ENCODE results near the gene BST2. TPM values are rescaled to one million over a fixed set of nuclear protein-coding genes. Genes with fewer than 3 reads are reported as not detected.

BST2 gene
- polyA plus RNA-seq, 1 donor = 31.4 TPM

DNA sequence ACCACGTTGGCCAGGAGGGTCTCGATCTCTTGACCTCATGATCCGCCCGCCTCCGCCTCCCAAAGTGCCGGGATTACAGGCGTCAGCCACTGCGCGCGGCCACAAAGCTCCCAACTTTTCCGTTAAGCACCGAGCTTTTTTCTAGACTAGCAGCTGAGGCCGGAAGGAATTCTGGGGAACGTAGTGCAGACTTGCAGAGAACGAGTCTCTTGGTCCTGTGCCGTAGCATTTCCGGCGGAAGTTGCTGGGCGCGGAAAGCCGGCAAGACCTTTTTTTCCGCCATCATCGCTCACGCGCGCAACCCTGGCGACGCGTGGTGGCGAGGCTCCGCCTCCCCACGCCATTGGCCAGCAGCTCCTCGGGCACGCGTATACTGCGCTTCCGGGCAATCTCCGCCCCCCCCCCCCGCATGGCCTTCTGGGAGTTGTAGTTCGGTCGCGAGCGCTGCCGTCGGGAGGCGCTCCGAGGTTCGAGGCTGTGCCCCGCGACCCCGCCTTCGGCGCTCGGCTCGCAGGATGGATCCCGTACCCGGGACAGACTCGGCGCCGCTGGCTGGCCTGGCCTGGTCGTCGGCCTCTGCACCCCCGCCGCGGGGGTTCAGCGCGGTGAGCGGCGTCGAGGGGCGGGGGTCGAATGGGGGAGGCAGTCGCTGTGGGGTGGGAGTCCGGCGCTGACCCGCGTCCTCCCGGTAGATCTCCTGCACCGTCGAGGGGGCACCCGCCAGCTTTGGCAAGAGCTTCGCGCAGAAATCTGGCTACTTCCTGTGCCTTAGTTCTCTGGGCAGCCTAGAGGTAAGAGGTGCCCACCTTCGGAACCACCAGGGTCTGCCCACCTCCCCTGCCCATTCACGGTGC is 14.4 kb upstream of the BST2 start, which contains the start of gene MVB12A:
TSS of gene MVB12A (plus strand) at position 427 of the 854 bp plus-strand sequence. CDS start at position 516, 89 bp downstream.
- Histone ChIP-seq H3K27me3 (ENCODE audit: control insufficient read depth, insufficient read depth, low read length) (peaks cover 2% of the 10 kb centered on the region), H3K9me3 (ENCODE audit: control insufficient read depth, low read depth, low read length) (no peaks in the 10 kb centered on the region), H3K4me3 (ENCODE audit: low read length) (peak within 1 kb of the TSS; percentile 75), H3K4me1 (ENCODE audit: control insufficient read depth, insufficient read depth, low read length) (peaks cover 5% of the 10 kb centered on the region), H3K27ac (ENCODE audit: low read length) (peak within 1 kb of the TSS; percentile 61), H3K36me3 (ENCODE audit: control insufficient read depth, insufficient read depth, low read length) (peaks cover 13% of the 10 kb centered on the region)
- WGBS (ENCODE audit: insufficient coverage, low lambda C conversion rate) = no CpG with 5 or more reads among the region's 85 CpGs
- peak; percentile 100 for DNase-seq

DNA sequence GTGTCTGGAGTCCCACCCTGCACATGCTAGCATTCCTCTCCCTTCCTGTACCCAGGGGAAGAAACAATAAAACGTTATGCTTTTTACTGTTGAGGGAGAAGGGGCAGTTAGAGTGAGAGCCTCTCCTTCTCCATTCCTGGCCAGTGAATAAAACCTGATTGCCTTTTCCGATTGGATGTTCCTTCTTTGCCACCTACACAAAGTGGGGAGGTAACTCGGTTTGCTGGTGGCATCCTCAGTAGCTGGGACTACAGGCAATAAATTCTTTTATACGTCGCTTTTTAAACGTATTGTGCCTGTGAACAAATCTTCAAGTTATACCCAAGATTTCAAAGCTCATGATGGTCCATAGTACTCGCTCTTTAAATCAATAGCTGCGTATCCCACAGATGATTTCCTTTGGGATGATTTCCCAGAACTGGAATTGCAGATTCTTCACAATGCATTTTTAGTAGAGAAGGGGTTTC is 13.8 kb upstream of the BST2 start:
- Histone ChIP-seq H3K36me3 (ENCODE audit: control insufficient read depth, insufficient read depth, low read length) (peaks cover 13% of the 10 kb centered on the region), H3K27me3 (ENCODE audit: control insufficient read depth, insufficient read depth, low read length) (peaks cover 4% of the 10 kb centered on the region), H3K9me3 (ENCODE audit: control insufficient read depth, low read depth, low read length) (no peaks in the 10 kb centered on the region), H3K4me1 (ENCODE audit: control insufficient read depth, insufficient read depth, low read length) (peaks cover 3% of the 10 kb centered on the region), H3K4me3 (ENCODE audit: low read length) (peak overlapping the region; percentile 47), H3K27ac (ENCODE audit: low read length) (peak overlapping the region; percentile 61)
- WGBS (ENCODE audit: insufficient coverage, low lambda C conversion rate) = no CpG with 5 or more reads among the region's 8 CpGs
- DNase-seq = no peak

DNA sequence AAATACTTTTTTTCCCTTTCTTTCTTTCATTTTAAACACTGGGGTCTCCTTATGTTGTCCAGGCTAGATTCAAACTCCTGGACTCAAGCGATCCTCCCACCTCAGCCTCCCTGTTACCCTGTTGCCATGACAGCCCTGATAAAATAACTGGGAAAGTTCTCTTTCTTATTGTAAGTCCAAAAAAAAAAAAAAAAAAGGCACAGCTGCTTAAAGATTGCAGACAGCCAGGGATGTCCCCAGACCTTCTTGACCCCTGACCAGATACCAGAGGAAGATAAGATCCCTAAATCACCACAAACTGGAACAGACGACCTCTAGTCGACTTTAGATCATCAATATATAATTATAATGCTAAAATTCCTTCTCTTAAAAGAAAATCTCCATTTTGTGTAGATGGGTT is 13.3 kb upstream of the BST2 start:
- H3K4me3 ChIP-seq (ENCODE audit: low read length) = no peak overlapping the region
- DNase-seq = no peak
- WGBS (ENCODE audit: insufficient coverage, low lambda C conversion rate) = no CpG with 5 or more reads among the region's 3 CpGs
- peaks cover 4% of the 10 kb centered on the region for H3K27me3 ChIP-seq (ENCODE audit: control insufficient read depth, insufficient read depth, low read length)
- no peaks in the 10 kb centered on the region for H3K9me3 ChIP-seq (ENCODE audit: control insufficient read depth, low read depth, low read length)
- peaks cover 10% of the 10 kb centered on the region for H3K36me3 ChIP-seq (ENCODE audit: control insufficient read depth, insufficient read depth, low read length)
- H3K27ac ChIP-seq (ENCODE audit: low read length) = no peak overlapping the region
- H3K4me1 ChIP-seq (ENCODE audit: control insufficient read depth, insufficient read depth, low read length) = peaks cover 3% of the 10 kb centered on the region

DNA sequence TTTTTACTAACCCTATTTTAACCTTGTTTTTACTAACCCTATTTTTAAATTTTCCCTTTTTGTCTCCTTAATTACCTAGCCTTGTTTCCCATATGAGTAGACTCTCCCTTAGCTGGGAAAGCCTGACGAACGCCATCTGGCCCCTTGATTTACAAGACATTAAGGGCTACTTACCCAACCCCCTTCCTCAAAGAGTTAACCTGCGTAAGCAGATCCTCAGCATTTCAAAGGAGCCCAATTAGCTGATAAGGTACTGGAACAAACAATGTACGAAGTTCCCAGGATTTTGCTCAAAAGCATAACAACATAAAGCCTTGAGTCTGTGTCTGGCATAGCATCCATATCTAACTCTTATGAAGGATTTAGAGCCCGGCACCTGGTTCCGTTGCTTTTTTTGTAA is 9.7 kb upstream of the BST2 start:
- Histone ChIP-seq H3K27ac (ENCODE audit: low read length) (no peak overlapping the region), H3K36me3 (ENCODE audit: control insufficient read depth, insufficient read depth, low read length) (no peaks in the 10 kb centered on the region), H3K4me1 (ENCODE audit: control insufficient read depth, insufficient read depth, low read length) (peaks cover 3% of the 10 kb centered on the region), H3K27me3 (ENCODE audit: control insufficient read depth, insufficient read depth, low read length) (peaks cover 4% of the 10 kb centered on the region), H3K9me3 (ENCODE audit: control insufficient read depth, low read depth, low read length) (no peaks in the 10 kb centered on the region), H3K4me3 (ENCODE audit: low read length) (no peak overlapping the region)
- WGBS (ENCODE audit: insufficient coverage, low lambda C conversion rate) = 0% methylated on average over 1 of the region's 6 CpGs
- no peak for DNase-seq

DNA sequence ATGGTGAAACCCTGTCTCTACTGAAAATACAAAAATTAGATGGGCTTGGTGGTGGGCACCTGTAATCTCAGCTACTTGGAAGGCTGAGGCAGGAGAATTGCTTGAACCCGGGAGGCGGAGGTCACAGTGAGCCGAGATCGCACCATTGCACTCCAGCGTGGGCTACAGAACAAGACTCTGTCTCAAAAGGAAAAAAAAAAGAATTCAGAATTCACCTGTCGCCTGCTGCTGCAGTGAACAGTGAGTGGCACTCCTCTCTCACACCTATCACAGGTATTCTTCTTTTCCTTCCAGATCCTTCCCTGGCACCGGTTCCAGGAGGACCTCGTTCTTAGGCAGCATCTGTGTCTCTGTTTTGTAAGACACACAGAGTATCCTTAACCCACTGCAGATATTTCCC is 8.7 kb upstream of the BST2 start:
- 100% methylated on average over 1 of the region's 8 CpGs for WGBS (ENCODE audit: insufficient coverage, low lambda C conversion rate)
- no peak for DNase-seq
- H3K36me3 ChIP-seq (ENCODE audit: control insufficient read depth, insufficient read depth, low read length) = no peaks in the 10 kb centered on the region
- no peaks in the 10 kb centered on the region for H3K9me3 ChIP-seq (ENCODE audit: control insufficient read depth, low read depth, low read length)
- no peak overlapping the region for H3K4me3 ChIP-seq (ENCODE audit: low read length)
- peaks cover 2% of the 10 kb centered on the region for H3K4me1 ChIP-seq (ENCODE audit: control insufficient read depth, insufficient read depth, low read length)
- no peak overlapping the region for H3K27ac ChIP-seq (ENCODE audit: low read length)
- peaks cover 4% of the 10 kb centered on the region for H3K27me3 ChIP-seq (ENCODE audit: control insufficient read depth, insufficient read depth, low read length)

DNA sequence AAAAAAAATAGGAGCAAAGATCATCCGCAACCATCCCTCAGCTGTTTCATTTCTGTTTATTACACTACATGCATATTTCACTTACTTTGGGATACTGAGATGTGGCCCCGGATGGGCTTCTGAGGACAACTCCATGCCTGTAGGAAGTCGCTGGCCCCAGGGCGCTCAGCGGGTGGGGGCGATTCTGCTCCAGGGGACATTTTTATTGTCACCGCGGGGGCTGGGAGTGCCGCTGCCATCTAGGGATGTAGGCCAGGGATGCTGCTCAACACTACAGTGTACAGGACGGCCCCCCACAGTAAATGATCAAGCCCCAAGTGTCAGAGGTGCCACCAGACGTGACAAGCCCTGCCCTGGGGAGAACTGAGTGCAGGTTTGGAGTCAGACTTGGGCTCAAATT is 6.4 kb upstream of the BST2 start:
- H3K27me3 ChIP-seq (ENCODE audit: control insufficient read depth, insufficient read depth, low read length) = peaks cover 4% of the 10 kb centered on the region
- no peak overlapping the region for H3K4me3 ChIP-seq (ENCODE audit: low read length)
- H3K27ac ChIP-seq (ENCODE audit: low read length) = no peak overlapping the region
- H3K4me1 ChIP-seq (ENCODE audit: control insufficient read depth, insufficient read depth, low read length) = no peaks in the 10 kb centered on the region
- DNase-seq = no peak
- no peaks in the 10 kb centered on the region for H3K9me3 ChIP-seq (ENCODE audit: control insufficient read depth, low read depth, low read length)
- no peaks in the 10 kb centered on the region for H3K36me3 ChIP-seq (ENCODE audit: control insufficient read depth, insufficient read depth, low read length)
- WGBS (ENCODE audit: insufficient coverage, low lambda C conversion rate) = no CpG with 5 or more reads among the region's 11 CpGs

DNA sequence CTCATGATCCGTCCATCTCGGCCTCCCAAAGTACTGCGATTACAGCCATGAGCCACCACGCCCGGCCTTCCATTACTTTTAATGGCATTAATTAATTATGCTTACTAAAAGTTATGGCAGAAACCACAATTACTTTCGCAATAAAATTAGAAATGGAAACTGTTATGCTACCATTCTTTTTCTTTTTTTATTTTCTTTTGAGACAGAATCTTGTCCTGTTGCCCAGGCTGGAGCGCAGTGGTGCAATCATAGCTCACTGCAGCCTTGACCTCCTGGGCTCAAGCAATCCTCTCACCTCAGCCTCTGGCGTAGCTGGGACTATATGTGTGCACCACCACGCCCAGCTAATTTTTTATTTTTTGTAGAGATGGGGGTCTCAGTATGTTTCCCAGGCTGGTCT is 4.6 kb upstream of the BST2 start:
- peaks cover 2% of the 10 kb centered on the region for H3K27me3 ChIP-seq (ENCODE audit: control insufficient read depth, insufficient read depth, low read length)
- no peaks in the 10 kb centered on the region for H3K9me3 ChIP-seq (ENCODE audit: control insufficient read depth, low read depth, low read length)
- WGBS (ENCODE audit: insufficient coverage, low lambda C conversion rate) = 100% methylated on average over 1 of the region's 9 CpGs
- no peaks in the 10 kb centered on the region for H3K36me3 ChIP-seq (ENCODE audit: control insufficient read depth, insufficient read depth, low read length)
- no peak overlapping the region for H3K27ac ChIP-seq (ENCODE audit: low read length)
- no peak overlapping the region for H3K4me3 ChIP-seq (ENCODE audit: low read length)
- no peaks in the 10 kb centered on the region for H3K4me1 ChIP-seq (ENCODE audit: control insufficient read depth, insufficient read depth, low read length)
- DNase-seq = no peak

DNA sequence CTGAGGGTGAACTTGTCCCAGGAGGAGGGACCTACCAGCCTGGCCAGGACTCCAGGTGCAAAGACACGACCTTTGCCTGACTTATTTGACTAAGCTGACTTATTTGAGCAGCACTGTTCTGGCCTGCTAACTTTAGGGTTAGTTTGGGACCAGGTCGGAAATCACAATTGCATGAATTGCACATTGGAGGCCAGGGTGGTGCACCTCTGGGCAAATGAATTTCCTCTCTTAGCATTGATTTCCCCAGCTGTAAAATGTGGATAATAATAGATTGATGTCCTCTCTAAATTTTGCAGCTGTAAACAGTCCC is 1.4 kb upstream of the BST2 start:
- Histone ChIP-seq H3K4me3 (ENCODE audit: low read length) (peak overlapping the region; percentile 3), H3K36me3 (ENCODE audit: control insufficient read depth, insufficient read depth, low read length) (peaks cover 2% of the 10 kb centered on the region), H3K27ac (ENCODE audit: low read length) (no peak overlapping the region), H3K27me3 (ENCODE audit: control insufficient read depth, insufficient read depth, low read length) (no peaks in the 10 kb centered on the region), H3K4me1 (ENCODE audit: control insufficient read depth, insufficient read depth, low read length) (no peaks in the 10 kb centered on the region), H3K9me3 (ENCODE audit: control insufficient read depth, low read depth, low read length) (no peaks in the 10 kb centered on the region)
- DNase-seq = no peak
- no CpG with 5 or more reads among the region's 2 CpGs for WGBS (ENCODE audit: insufficient coverage, low lambda C conversion rate)

DNA sequence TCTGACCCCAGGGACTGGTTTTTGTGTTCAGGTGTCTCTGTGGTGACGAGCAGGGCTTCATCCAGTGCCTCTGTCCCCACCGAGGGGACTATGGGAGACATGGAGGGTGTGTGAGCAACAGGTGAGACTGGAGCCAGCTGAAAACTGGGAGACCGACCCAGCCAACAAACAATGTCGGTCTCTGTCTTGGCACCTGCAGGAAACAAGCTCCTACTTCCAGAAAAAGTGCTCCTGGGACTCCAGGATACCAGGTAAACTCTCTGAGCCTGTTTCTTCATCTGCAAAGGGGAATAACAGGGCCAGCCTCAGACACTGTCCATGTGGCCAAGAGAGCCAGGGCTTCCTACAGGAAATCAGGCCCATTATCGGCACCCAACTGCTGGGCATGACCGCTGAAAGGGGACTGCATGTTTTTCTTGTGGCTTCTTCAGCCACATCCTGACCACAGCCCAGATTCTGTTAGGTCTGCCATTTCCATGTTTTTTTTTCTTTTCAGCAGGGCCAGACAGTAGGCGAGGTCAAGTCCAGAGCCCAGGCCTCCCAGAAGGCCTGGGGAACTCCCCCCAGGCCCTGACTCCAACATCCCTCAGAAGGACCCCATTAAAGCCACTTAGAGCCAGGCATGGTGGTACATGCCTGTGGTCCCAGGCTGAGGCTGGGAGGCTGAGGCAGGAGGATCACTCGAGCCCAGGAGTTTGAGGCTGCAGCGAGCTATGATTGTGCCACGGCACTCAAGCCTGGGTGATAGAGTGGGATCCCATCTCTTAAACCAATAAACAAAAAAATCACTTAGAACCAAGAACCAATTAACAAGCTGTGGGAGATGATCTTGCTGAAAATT is 836 bp upstream of the BST2 start:
- no peak for DNase-seq
- no peaks in the 10 kb centered on the region for H3K4me1 ChIP-seq (ENCODE audit: control insufficient read depth, insufficient read depth, low read length)
- no peaks in the 10 kb centered on the region for H3K27me3 ChIP-seq (ENCODE audit: control insufficient read depth, insufficient read depth, low read length)
- H3K36me3 ChIP-seq (ENCODE audit: control insufficient read depth, insufficient read depth, low read length) = peaks cover 2% of the 10 kb centered on the region
- no CpG with 5 or more reads among the region's 10 CpGs for WGBS (ENCODE audit: insufficient coverage, low lambda C conversion rate)
- H3K4me3 ChIP-seq (ENCODE audit: low read length) = peak overlapping the region; percentile 23
- H3K27ac ChIP-seq (ENCODE audit: low read length) = peak overlapping the region; percentile 73
- H3K9me3 ChIP-seq (ENCODE audit: control insufficient read depth, low read depth, low read length) = no peaks in the 10 kb centered on the region

DNA sequence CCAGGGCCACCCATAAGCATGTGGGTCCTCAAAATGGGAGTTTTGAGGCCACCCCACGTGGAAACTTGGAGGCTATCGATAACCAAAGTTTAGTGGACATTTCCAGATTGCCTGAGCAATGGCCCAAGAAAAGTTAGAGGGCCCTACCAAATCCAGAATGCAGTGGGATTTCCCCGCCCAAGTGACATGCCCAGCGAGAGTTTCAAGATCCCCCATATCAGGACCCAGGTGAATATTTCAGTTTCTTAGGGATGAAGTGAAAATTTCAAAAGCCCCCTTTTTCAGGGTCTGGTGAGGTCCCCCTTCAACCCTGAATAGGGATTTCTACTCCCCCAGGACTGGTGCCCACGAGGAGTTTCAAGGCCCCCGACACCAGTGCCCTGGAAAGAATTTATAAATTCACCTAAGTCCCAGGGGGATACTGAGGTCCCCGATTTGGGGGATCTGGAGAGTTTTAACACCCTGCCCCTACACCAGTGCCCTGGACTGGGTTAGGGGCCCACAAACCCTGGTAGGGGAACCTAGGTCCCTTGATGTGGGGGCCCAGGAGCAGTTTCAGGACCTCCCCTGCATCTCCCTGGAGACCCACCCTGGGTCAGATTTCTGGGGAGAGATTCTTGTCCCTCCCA is 695 bp downstream of the BST2 start:
- Histone ChIP-seq H3K27me3 (ENCODE audit: control insufficient read depth, insufficient read depth, low read length) (no peaks in the 10 kb centered on the region), H3K27ac (ENCODE audit: low read length) (peak overlapping the region; percentile 36), H3K4me1 (ENCODE audit: control insufficient read depth, insufficient read depth, low read length) (no peaks in the 10 kb centered on the region), H3K4me3 (ENCODE audit: low read length) (peak overlapping the region; percentile 26), H3K9me3 (ENCODE audit: control insufficient read depth, low read depth, low read length) (no peaks in the 10 kb centered on the region), H3K36me3 (ENCODE audit: control insufficient read depth, insufficient read depth, low read length) (peaks cover 2% of the 10 kb centered on the region)
- DNase-seq = no peak
- WGBS (ENCODE audit: insufficient coverage, low lambda C conversion rate) = 80% methylated on average over 1 of the region's 7 CpGs
